GM23248 (cell line): Measurements from ENCODE around the gene MARCHF5. TPM values are rescaled to one million over a fixed set of nuclear protein-coding genes. Genes with fewer than 3 reads are reported as not detected.

ENCODE experiments used
- DNase-seq: peaks from one replicate; pipeline ENCODE4 v3.0.0-alpha.2; 2015
- H2AFZ ChIP-seq: fragments of 200-600 bp; sonication (generic); 2 replicates; pipeline ENCODE4 v1.6.1; 2016; ENCODE audit warnings: antibody characterized with exemption
- H3F3A ChIP-seq: fragments of 200-600 bp; sonication (generic); 2 replicates; pipeline ENCODE4 v1.6.1; 2016; ENCODE audit warnings: mild to moderate bottlenecking, antibody characterized with exemption, mixed run types; ENCODE audit not compliant: insufficient read depth
- H3K27ac ChIP-seq: fragments of 200-600 bp; sonication (generic); 2 replicates; pipeline ENCODE4 v1.5.1; 2016; ENCODE audit warnings: mild to moderate bottlenecking
- H3K27me3 ChIP-seq: fragments of 200-600 bp; sonication (generic); replicated peaks from 2 replicates; pipeline ENCODE4 v1.6.1; 2016; ENCODE audit warnings: mild to moderate bottlenecking; ENCODE audit not compliant: insufficient read depth
- H3K36me3 ChIP-seq: fragments of 200-600 bp; sonication (generic); 2 replicates; pipeline ENCODE4 v1.6.1; 2016; ENCODE audit warnings: low read depth, mild to moderate bottlenecking
- H3K4me1 ChIP-seq: fragments of 200-600 bp; sonication (generic); 2 replicates; pipeline ENCODE4 v1.6.1; 2016; ENCODE audit warnings: mild to moderate bottlenecking; ENCODE audit not compliant: insufficient read depth
- H3K4me2 ChIP-seq: fragments of 200-600 bp; sonication (generic); one replicate; pipeline ENCODE4 v1.6.1; 2016; ENCODE audit warnings: mild to moderate bottlenecking; ENCODE audit not compliant: unreplicated experiment
- H3K4me3 ChIP-seq: fragments of 200-600 bp; sonication (generic); 2 replicates; pipeline ENCODE4 v1.5.1; 2016; ENCODE audit warnings: mild to moderate bottlenecking
- H3K79me2 ChIP-seq: fragments of 200-600 bp; sonication (generic); 2 replicates; pipeline ENCODE4 v1.6.1; 2016; ENCODE audit warnings: mild to moderate bottlenecking; ENCODE audit not compliant: insufficient read depth
- H3K9ac ChIP-seq: fragments of 200-600 bp; sonication (generic); 2 replicates; pipeline ENCODE4 v1.6.1; 2016; ENCODE audit warnings: mild to moderate bottlenecking
- H3K9me2 ChIP-seq: fragments of 200-600 bp; sonication (generic); 2 replicates; pipeline ENCODE4 v1.6.1; 2016; ENCODE audit warnings: mixed run types, mild to moderate bottlenecking, moderate library complexity; ENCODE audit not compliant: insufficient read depth
- H3K9me3 ChIP-seq: fragments of 200-600 bp; sonication (generic); one replicate; pipeline ENCODE4 v1.6.1; 2017; ENCODE audit warnings: low read depth
- H4K20me1 ChIP-seq: fragments of 200-600 bp; sonication (generic); 2 replicates; pipeline ENCODE4 v1.6.0; 2016; ENCODE audit not compliant: insufficient read depth
- EZH2 ChIP-seq: fragments of 200-600 bp; sonication (generic); IDR thresholded peaks from 2 replicates; pipeline ENCODE4 v1.6.1; 2018; ENCODE audit warnings: antibody characterized with exemption, mild to moderate bottlenecking; ENCODE audit not compliant: insufficient read depth, poor library complexity, severe bottlenecking
- EZH2phosphoT487 ChIP-seq: fragments of 200-600 bp; sonication (generic); IDR thresholded peaks from 2 replicates; pipeline ENCODE4 v1.6.1; 2018; ENCODE audit warnings: antibody characterized with exemption, moderate library complexity, mild to moderate bottlenecking, low read depth; ENCODE audit not compliant: insufficient read depth
- WGBS, 2 experiments: methylation state at CpG; one replicate each; pipeline ENCODE4 v1.1.6; 2015 to 2017; ENCODE audit warnings: low lambda C conversion rate in 2 of 2, low coverage in 1 of 2; ENCODE audit errors: missing lambda C conversion rate in 2 of 2; 5-methylcytosine and 5-hydroxymethylcytosine counted together
- in situ Hi-C: fragments of 300-500 bp; cut with MboI; formaldehyde crosslinking; loops from 2 replicates; pipeline ENCODE4 v1.15.0; 2020
- polyA plus RNA-seq: library from polyadenylated mRNA; unstranded; fragments of >200 nt; fragmentation: Nextera tagmentation; extraction: Ambion mirVana; gene quantifications from 2 replicates; pipeline ENCODE4 v1.2.1, GENCODE V29; 2016
- total RNA-seq: library from RNA; depleted of rRNA; stranded (reverse); fragments of >200 nt; shearing (Covaris generic); gene quantifications from 2 replicates; pipeline ENCODE4 v1.2.3, GENCODE V29; 2014

The MARCHF5 gene
- total and polyA plus RNA-seq, 2 experiments from 2014 or later = 14.2 to 41.4 TPM

DNA sequence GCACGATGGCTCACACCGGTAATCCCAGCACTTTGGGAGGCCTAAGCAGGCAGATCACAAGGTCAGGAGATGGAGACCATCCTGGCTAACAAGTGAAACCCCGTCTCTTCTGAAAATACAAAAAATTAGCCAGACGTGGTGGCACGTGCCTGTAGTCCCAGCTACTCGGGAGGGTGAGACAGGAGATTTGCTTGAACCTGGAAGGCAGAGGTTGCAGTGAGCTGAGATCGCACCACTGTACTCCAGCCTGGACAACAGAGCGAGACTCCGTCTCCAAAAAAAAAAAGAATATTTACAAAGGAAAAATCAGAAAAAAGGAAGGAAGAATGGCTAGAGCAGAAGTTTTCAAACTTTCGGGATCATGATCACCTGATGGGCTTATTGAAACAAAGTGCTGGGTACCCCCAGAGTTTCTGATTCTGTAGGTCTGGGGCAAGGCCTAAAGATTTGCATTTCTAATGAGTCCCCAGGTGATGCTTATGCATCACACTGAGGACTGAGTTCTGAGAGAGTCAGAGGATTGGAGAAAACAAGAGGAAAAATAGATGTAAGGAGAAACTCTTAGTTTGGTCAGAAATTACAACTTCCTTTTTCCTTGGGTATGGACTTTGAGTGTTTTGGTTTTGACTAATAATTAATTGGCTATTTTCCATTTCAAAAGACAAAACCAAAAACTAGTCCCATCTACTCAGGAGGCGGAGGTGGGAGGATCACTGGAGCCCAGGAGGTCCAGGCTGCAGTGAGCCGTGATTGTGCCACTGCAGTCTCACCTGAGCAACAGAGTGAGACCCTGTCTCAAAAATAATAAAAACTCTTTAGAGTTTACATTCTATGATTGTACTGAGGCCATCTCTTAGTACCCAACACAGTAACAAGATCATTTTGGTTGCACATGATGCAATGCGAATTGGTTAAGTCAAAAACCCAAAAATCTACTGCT, 14.4 kb downstream of the MARCHF5 start:
- peaks cover 100% of the 10 kb centered on the region for H3K79me2 ChIP-seq
- 90% methylated on average over 13 of the region's 13 CpGs for WGBS, 2 experiments
- H4K20me1 ChIP-seq = peaks cover 32% of the 10 kb centered on the region; the same call in 1 of the 2 replicates

DNA sequence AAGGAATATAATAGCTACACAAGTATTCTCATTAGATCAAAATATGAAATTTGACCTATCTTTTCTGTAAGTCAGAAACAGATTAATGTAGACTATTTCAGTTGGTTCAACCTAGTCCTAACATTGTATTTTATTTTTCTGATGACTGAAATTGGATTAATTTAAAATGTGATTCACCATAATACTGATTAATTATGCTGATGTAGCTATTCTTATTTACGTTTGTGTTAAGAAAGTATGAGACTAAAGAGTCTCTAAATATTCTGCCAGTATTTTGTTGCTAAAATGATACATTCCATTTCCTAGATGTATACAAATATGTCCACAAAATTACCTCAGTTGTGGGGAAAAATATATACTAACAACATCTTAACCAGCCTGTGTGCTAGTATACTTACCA, 18.3 kb downstream of the MARCHF5 start:
- Histone ChIP-seq H4K20me1 (peaks cover 11% of the 10 kb centered on the region; the same call in 1 of the 2 replicates), H3K27ac (no peak overlapping the region), H3K9me3 (no peaks in the 10 kb centered on the region), H3K36me3 (peaks cover 18% of the 10 kb centered on the region), H3K4me3 (no peak overlapping the region), H2AFZ (no peak overlapping the region), H3K79me2 (peaks cover 97% of the 10 kb centered on the region), H3K9me2 (no peaks in the 10 kb centered on the region; the same call in 1 of the 2 replicates), H3K4me1 (no peaks in the 10 kb centered on the region), H3K4me2 (no peak overlapping the region), H3K9ac (no peak overlapping the region), H3F3A (no peaks in the 10 kb centered on the region), H3K27me3 (no peaks in the 10 kb centered on the region)
- WGBS, 2 experiments = 71 to 77% methylated on average over 1 of the region's 1 CpG
- DNase-seq = no peak
- TF ChIP-seq EZH2 (no peak), EZH2phosphoT487 (no peak)
- in situ Hi-C loops = no loop called here

More for the DNA sequence above, 14.4 kb downstream of the MARCHF5 start:
- TF ChIP-seq EZH2phosphoT487 (no peak), EZH2 (no peak)
- Histone ChIP-seq H3K4me3 (no peak overlapping the region), H2AFZ (no peak overlapping the region), H3K9me2 (no peaks in the 10 kb centered on the region), H3K9me3 (no peaks in the 10 kb centered on the region), H3F3A (no peaks in the 10 kb centered on the region), H3K27ac (no peak overlapping the region), H3K4me1 (no peaks in the 10 kb centered on the region), H3K9ac (no peak overlapping the region), H3K27me3 (no peaks in the 10 kb centered on the region), H3K36me3 (peaks cover 6% of the 10 kb centered on the region; the same call in 1 of the 2 replicates), H3K4me2 (no peak overlapping the region)
- in situ Hi-C loops = no loop called here
- no peak for DNase-seq

DNA sequence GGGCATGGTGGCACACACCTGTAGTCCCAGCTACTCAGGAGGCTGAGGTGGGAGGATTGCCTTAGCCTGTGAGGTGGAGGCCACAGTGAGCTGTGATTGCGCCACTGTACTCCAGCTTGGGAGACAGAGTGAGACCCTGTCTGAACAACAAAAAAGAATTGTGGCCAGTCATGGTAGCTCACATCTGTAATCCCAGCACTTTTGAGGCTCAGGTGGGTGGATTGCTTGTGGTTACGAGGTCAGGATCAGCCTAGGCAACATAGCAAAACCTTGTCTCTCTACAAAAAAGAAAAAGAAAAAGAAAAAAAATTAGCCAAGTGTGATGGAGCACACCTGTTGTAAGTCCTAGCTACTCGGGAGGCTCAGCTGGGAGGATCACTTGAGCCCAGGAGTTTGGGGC, 22.8 kb downstream of the MARCHF5 start:
- Histone ChIP-seq H3K4me1 (no peaks in the 10 kb centered on the region), H3K9ac (no peak overlapping the region), H3F3A (no peaks in the 10 kb centered on the region), H3K9me3 (no peaks in the 10 kb centered on the region), H2AFZ (no peak overlapping the region), H3K27me3 (no peaks in the 10 kb centered on the region), H3K4me2 (no peak overlapping the region), H3K36me3 (peaks cover 18% of the 10 kb centered on the region), H3K27ac (no peak overlapping the region), H3K79me2 (peaks cover 82% of the 10 kb centered on the region), H3K4me3 (no peak overlapping the region), H4K20me1 (peaks cover 8% of the 10 kb centered on the region; the same call in 1 of the 2 replicates), H3K9me2 (no peaks in the 10 kb centered on the region; the same call in 1 of the 2 replicates)
- WGBS, 2 experiments = 97 to 100% methylated on average over 3 of the region's 3 CpGs
- no peak for DNase-seq
- in situ Hi-C loops = no loop called here
- TF ChIP-seq EZH2phosphoT487 (no peak), EZH2 (no peak)

DNA sequence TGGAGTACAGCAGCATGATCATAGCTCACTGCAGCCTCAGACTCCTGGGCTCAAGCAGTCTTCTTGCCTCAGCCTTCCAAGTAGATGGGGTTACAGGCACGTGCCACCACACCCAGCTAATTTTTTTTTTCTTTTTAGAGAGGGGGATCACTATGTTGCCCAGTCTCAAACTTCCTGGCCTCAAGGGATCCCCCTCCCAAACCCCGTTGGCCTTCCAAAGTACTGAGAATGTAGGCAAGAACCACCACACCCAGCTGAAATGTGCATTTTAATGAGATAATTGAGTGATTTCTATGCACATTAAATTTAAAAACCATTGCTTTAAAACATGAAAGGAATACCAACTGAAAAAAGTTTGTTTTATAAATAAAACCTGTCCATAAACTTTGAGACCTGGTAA, 25.6 kb downstream of the MARCHF5 start:
- Histone ChIP-seq H3F3A (no peaks in the 10 kb centered on the region), H3K4me2 (no peak overlapping the region), H3K27me3 (no peaks in the 10 kb centered on the region), H3K4me1 (no peaks in the 10 kb centered on the region), H3K9me2 (no peaks in the 10 kb centered on the region), H3K9ac (no peak overlapping the region), H3K9me3 (no peaks in the 10 kb centered on the region), H3K27ac (no peak overlapping the region), H3K4me3 (no peak overlapping the region), H4K20me1 (0 out of 2 replicates have a peak, but pooled peaks cover 4% of the 10 kb centered on the region), H3K36me3 (peaks cover 10% of the 10 kb centered on the region), H3K79me2 (peaks cover 77% of the 10 kb centered on the region), H2AFZ (no peak overlapping the region)
- WGBS, 2 experiments = 42 to 48% methylated on average over 2 of the region's 2 CpGs
- TF ChIP-seq EZH2 (no peak), EZH2phosphoT487 (no peak)
- no peak for DNase-seq
- in situ Hi-C loops = no loop called here
